NCI-H2196 treated with DMSO at 0.1 percent for 48 hours (cell line): ENCODE results near the gene BARHL1.

Experiments used
- DNase-seq: peaks from one replicate; lab custom pipeline; 2025; ENCODE audit not compliant: unreplicated experiment; lab: John Stamatoyannopoulos, UW

The BARHL1 gene

GRCh38 chr9:132586830-132587591 lies 4.6 kb downstream of the BARHL1 start:
- no peak for DNase-seq

GRCh38 chr9:132587592-132587955 lies 5.2 kb downstream of the BARHL1 start:
- DNase-seq: no peak

- DNase-seq: no peak
Observed at GRCh38 chr9:132588098-132588497, 5.7 kb downstream of the BARHL1 start.

GRCh38 chr9:132588501-132589147 lies 6.2 kb downstream of the BARHL1 start:
- no peak for DNase-seq

GRCh38 chr9:132589148-132590036 lies 7.0 kb downstream of the BARHL1 start:
- no peak for DNase-seq

- no peak for DNase-seq
Observed at GRCh38 chr9:132590037-132590317, 7.6 kb downstream of the BARHL1 start.

- DNase-seq: no peak
Observed at GRCh38 chr9:132590318-132591182, 8.1 kb downstream of the BARHL1 start.

GRCh38 chr9:132591244-132591643 lies 8.8 kb downstream of the BARHL1 start:
- DNase-seq: no peak

- DNase-seq: no peak
Observed at GRCh38 chr9:132591751-132592314, 9.4 kb downstream of the BARHL1 start.

- no peak for DNase-seq
Observed at GRCh38 chr9:132592451-132592850, 10.0 kb downstream of the BARHL1 start.

- DNase-seq: no peak
Observed at GRCh38 chr9:132594412-132594811, 12.0 kb downstream of the BARHL1 start.

GRCh38 chr9:132595319-132595718 lies 12.9 kb downstream of the BARHL1 start:
- DNase-seq: no peak

GRCh38 chr9:132596200-132596599 lies 13.8 kb downstream of the BARHL1 start:
- no peak for DNase-seq

GRCh38 chr9:132597073-132597775 lies 14.8 kb downstream of the BARHL1 start:
- DNase-seq: no peak

- no peak for DNase-seq
Observed at GRCh38 chr9:132600326-132600984, 18.0 kb downstream of the BARHL1 start.

GRCh38 chr9:132602207-132602606 lies 19.8 kb downstream of the BARHL1 start:
- no peak for DNase-seq

GRCh38 chr9:132605387-132605786 lies 23.0 kb downstream of the BARHL1 start:
- DNase-seq: no peak

GRCh38 chr9:132606066-132606465 lies 23.7 kb downstream of the BARHL1 start:
- DNase-seq: no peak

- DNase-seq: no peak
Observed at GRCh38 chr9:132609184-132609583, 26.8 kb downstream of the BARHL1 start.

GRCh38 chr9:132609829-132610228 lies 27.4 kb downstream of the BARHL1 start:
- DNase-seq: no peak
